ENCODE measurements around the gene KDM6A.
A peak's percentile ranks its signal among the peaks of the same experiment; 100 is the strongest.
"Not testable (repeated sequence)": the region's sequence is repeated elsewhere in the genome, so short reads cannot be mapped to it uniquely, and the experiment has no call there.

KDM6A gene

GRCh38 chrX:44890247-44890646 lies 17.3 kb downstream of the KDM6A start:
- DNase-seq (ENCODE audit: low spot score) = no peak

- DNase-seq (ENCODE audit: low spot score) = not testable (repeated sequence)
Measured at GRCh38 chrX:44890687-44891086, 17.7 kb downstream of the KDM6A start.

GRCh38 chrX:44891642-44892041 lies 18.7 kb downstream of the KDM6A start:
- DNase-seq (ENCODE audit: low spot score) = no peak

GRCh38 chrX:44896876-44897186 lies 23.8 kb downstream of the KDM6A start:
- no peak for DNase-seq (ENCODE audit: low spot score)

GRCh38 chrX:44897539-44897938 lies 24.6 kb downstream of the KDM6A start:
- no peak for DNase-seq (ENCODE audit: low spot score)

GRCh38 chrX:44898411-44899221 lies 25.6 kb downstream of the KDM6A start:
- peak; percentile 44 for DNase-seq (ENCODE audit: low spot score)

- no peak for DNase-seq (ENCODE audit: low spot score)
Measured at GRCh38 chrX:44899946-44900345, 27.0 kb downstream of the KDM6A start.

DNA sequence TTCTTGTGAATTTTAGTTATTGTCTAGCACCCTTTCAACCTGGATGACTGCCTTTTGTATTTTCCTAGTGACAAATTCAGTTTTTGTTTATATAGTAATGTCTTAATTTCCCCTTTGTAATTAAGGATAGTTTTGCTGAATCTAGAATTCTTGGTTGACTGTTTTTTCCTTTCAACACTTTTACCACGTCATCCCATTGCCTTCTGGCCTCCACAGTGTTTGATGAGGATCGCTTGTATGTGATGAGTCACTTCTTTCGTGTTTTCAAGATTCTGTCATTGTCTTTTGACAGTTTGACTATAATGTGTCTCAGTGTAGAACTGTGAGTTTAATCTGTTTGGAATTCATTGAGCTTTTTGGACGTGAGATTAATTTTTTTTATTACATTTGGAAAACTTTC lies 30.1 kb downstream of the KDM6A start:
- DNase-seq (ENCODE audit: low spot score) = no peak

GRCh38 chrX:44903830-44904530 lies 31.0 kb downstream of the KDM6A start:
- no peak for DNase-seq (ENCODE audit: low spot score)

GRCh38 chrX:44904542-44905115 lies 31.6 kb downstream of the KDM6A start:
- DNase-seq (ENCODE audit: low spot score) = no peak

DNA sequence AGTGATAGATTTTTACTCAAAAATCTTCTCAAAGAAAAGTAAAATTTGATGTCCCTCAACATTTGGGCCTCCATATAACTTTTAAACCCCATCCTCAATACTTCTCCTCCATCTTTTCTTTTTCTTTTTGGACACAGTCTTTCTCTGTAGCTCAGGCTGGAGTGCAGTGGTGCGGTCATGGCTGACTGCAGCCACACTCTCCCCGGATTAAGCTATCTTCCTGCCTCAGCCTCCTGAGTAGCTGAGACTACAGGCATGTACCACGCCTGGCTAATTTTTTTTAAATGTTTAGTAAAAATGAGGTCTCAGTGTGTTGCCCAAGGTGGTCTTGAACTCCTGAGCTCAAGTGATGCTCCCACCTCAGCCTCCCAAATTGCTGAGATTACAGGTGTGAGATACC lies 33.1 kb downstream of the KDM6A start:
- DNase-seq (ENCODE audit: low spot score) = no peak

GRCh38 chrX:44906542-44906941 lies 33.6 kb downstream of the KDM6A start:
- DNase-seq (ENCODE audit: low spot score) = no peak

DNA sequence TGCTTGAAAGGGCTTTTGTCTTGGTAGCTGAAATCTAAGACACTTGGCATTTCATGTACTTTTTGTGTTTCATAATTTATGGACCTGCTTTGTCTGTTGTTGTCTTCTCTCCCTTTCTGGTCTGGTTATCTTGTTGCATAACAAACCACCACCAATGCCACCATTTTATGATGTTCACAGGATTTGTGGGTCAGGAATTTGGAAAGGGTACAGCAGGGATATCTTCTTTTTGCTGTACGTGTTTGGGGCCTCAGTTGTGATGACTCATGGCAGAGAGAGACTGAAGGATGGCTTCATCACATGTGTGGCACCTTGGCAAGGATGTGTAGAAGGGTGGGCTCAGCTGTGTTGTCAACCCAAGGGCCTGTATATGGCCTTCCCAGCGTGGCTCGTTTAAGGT lies 35.2 kb downstream of the KDM6A start:
- no peak for DNase-seq (ENCODE audit: low spot score)

DNA sequence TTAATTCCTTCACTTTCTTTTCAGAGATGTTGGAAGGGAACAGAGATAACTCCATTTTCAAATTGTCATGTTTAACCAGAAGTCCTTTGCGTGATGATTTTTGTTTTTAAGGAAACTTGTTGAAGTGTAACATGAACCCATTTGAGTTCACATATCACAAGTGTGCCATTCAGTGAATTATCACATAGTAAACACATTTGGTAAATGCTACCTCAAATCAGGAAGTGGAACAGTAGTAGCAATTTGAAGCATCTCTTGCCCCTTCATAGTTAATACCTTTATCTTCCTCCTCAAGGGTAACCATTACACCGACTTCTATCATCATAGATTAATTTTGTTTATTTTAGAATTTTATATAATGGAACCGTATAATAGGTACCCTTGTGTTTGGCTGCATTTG lies 35.8 kb downstream of the KDM6A start:
- DNase-seq (ENCODE audit: low spot score) = no peak

- not testable (repeated sequence) for DNase-seq (ENCODE audit: low spot score)
Measured at GRCh38 chrX:44910508-44910907, 37.5 kb downstream of the KDM6A start.

- DNase-seq (ENCODE audit: low spot score) = not testable (repeated sequence)
Measured at GRCh38 chrX:44911074-44911600, 38.1 kb downstream of the KDM6A start.

- DNase-seq (ENCODE audit: low spot score) = no peak
Measured at GRCh38 chrX:44913656-44914531, 40.9 kb downstream of the KDM6A start.

DNA sequence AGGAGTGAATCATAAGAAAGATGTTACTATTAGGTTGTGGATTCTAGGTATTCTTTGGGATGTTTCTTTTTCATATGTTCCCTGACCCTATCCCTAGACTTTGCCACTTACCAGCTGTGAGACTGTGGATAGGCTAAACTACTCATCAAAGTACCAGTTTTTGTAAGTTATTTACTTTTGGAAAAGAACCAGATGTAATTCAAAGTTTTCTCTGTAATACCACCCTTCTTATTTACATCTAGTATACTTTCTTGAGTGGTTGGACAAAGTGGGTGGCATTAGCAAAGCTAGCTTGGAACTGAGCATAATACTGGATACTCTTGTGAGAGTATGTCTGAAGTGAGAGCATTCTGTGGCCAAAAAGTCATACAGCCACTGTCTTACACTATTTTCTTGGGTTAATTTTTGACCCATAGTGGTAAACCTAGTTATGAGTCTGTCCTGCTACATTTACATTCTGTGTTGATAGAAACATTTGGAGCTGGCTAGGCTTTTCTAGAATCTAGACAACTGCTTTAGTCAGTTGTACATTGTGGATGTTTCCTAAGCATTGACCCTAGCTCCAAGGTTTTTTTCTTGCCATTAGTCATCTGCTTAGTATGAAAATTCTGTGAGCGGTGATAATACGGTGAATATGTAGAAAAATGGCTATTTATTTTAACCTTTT lies 41.7 kb downstream of the KDM6A start:
- no peak for DNase-seq (ENCODE audit: low spot score)

- no peak for DNase-seq (ENCODE audit: low spot score)
Measured at GRCh38 chrX:44915361-44915868, 42.4 kb downstream of the KDM6A start.

DNA sequence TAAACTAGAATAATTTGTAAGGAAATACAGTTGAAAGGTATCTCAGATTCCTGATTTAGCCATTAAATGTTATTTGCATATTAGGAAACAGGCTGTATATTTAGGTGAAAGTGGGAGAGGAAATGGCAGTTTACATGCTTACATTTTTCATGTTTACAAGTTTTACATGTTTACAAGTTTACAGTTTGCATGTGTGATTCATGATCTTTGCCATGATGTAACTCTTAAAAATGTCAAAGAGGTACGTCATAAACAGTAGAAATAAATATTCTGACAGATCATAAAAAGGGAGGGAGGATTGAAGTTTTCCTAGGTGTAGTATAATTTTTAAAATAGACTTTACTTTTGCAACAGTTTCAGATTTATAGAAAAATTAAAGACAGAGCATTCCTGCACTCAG lies 45.7 kb downstream of the KDM6A start:
- DNase-seq (ENCODE audit: low spot score) = no peak

- DNase-seq (ENCODE audit: low spot score) = no peak
Measured at GRCh38 chrX:44922980-44923379, 50.0 kb downstream of the KDM6A start.

All from SW480 (cell line).